Lower leg skin (tissue), 4 donors: Measurements from ENCODE around the gene ASB16. TPM values are rescaled to one million over a fixed set of nuclear protein-coding genes. Genes with fewer than 3 reads are reported as not detected.
"Not testable (repeated sequence)": the region's sequence is repeated elsewhere in the genome, so short reads cannot be mapped to it uniquely, and the experiment has no call there.

Experiments
- DNase-seq, 2 donors: peaks; one replicate each; pipeline ENCODE4 v3.0.0-alpha.2; 2019; ENCODE audit warnings: low spot score in 2 of 2
- H3K4me3 ChIP-seq: fragments of 200-600 bp; sonication (generic); 2 replicates; pipeline ENCODE4 v1.5.1; 2017; ENCODE audit warnings: mild to moderate bottlenecking, low read depth; ENCODE audit not compliant: poor library complexity, severe bottlenecking
- POLR2A ChIP-seq, 2 donors: fragments of 450-650 bp; IDR thresholded peaks; one replicate each; pipeline ENCODE4 v1.6.1; 2016 to 2017; ENCODE audit warnings: antibody characterized with exemption in 2 of 2, mild to moderate bottlenecking in 1 of 2, moderate library complexity in 1 of 2
- WGBS, 2 donors: methylation state at CpG; one replicate each; pipeline ENCODE4 v1.1.5; 2018; 5-methylcytosine and 5-hydroxymethylcytosine counted together
- intact Hi-C: fragments of 100-400 bp; cut with DNase I; formaldehyde crosslinking; loops from one replicate; pipeline ENCODE4 v1.15.0; 2023; ENCODE audit warnings: low total_unique reads
- total RNA-seq, 4 donors: library from RNA; depleted of rRNA; stranded (reverse); fragments of >200 nt; gene quantifications; one replicate each; pipeline ENCODE4 v1.1.0, GENCODE V29; 2016
- TF ChIP-seq, protein P1 (sequence below), 3 donors: fragments of 450-650 bp; IDR thresholded peaks; one replicate each; pipeline ENCODE4 v1.5.1; 2016; ENCODE audit warnings: antibody characterized with exemption in 3 of 3, mild to moderate bottlenecking in 3 of 3, moderate library complexity in 2 of 3

Gene ASB16
- total RNA-seq, 4 donors from 2014 or later = 1.1 TPM; not detected in 3

GRCh38 chr17:44133918-44134476, 36.5 kb upstream of the ASB16 start:
- WGBS, 2 donors = 82 to 88% methylated on average over 4 of the region's 4 CpGs
- TF ChIP-seq, protein P1, sequence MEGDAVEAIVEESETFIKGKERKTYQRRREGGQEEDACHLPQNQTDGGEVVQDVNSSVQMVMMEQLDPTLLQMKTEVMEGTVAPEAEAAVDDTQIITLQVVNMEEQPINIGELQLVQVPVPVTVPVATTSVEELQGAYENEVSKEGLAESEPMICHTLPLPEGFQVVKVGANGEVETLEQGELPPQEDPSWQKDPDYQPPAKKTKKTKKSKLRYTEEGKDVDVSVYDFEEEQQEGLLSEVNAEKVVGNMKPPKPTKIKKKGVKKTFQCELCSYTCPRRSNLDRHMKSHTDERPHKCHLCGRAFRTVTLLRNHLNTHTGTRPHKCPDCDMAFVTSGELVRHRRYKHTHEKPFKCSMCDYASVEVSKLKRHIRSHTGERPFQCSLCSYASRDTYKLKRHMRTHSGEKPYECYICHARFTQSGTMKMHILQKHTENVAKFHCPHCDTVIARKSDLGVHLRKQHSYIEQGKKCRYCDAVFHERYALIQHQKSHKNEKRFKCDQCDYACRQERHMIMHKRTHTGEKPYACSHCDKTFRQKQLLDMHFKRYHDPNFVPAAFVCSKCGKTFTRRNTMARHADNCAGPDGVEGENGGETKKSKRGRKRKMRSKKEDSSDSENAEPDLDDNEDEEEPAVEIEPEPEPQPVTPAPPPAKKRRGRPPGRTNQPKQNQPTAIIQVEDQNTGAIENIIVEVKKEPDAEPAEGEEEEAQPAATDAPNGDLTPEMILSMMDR (IDR thresholded peaks at IDR 0.05) = no peak
- TF ChIP-seq POLR2A (IDR thresholded peaks at IDR 0.05) = no peak
- intact Hi-C loops = no loop called here
- no peak for DNase-seq
- no peak overlapping the region for H3K4me3 ChIP-seq

- H3K4me3 ChIP-seq = no peak overlapping the region
- intact Hi-C loops = no loop called here
- DNase-seq = no peak
- TF ChIP-seq POLR2A (IDR thresholded peaks at IDR 0.05) = no peak
- TF ChIP-seq, protein P1 (IDR thresholded peaks at IDR 0.05) = no peak
- 89 to 94% methylated on average over 9 of the region's 9 CpGs for WGBS, 2 donors
Measured at GRCh38 chr17:44134752-44135568, 35.5 kb upstream of the ASB16 start.

- TF ChIP-seq, protein P1 (IDR thresholded peaks at IDR 0.05) = peak in 1 of 3 donors; percentile 11
- no peak for TF ChIP-seq POLR2A (IDR thresholded peaks at IDR 0.05)
- peak; percentile 89 to 97 for DNase-seq
- H3K4me3 ChIP-seq = no peak overlapping the region
- 3 to 9% methylated on average over 17 to 20 of the region's 20 CpGs for WGBS, 2 donors
- intact Hi-C loops = no loop called here
Measured at GRCh38 chr17:44137891-44138709, 32.4 kb upstream of the ASB16 start.

DNA sequence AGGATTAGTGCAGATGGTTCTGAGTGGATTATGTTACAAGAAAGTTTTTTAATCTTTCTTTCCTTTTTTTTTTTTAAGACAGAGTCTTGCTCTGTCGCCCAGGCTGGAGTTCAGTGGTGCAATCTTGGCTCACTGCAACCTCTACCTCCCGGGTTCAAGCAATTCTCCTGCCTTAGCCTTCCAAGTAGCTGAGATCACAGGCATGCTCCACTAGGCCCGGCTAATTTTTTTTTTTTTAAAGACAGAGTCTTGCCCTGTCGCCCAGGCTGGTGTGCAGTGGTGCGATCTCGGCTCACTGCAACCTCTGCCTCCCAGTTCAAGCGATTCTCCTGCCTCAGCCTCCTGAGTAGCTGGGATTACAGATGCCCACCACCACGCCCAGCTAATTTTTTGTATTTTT, 26.6 kb upstream of the ASB16 start:
- H3K4me3 ChIP-seq, intact Hi-C loops, DNase-seq: not testable (repeated sequence)
- 91 to 92% methylated on average over 8 of the region's 8 CpGs for WGBS, 2 donors

DNA sequence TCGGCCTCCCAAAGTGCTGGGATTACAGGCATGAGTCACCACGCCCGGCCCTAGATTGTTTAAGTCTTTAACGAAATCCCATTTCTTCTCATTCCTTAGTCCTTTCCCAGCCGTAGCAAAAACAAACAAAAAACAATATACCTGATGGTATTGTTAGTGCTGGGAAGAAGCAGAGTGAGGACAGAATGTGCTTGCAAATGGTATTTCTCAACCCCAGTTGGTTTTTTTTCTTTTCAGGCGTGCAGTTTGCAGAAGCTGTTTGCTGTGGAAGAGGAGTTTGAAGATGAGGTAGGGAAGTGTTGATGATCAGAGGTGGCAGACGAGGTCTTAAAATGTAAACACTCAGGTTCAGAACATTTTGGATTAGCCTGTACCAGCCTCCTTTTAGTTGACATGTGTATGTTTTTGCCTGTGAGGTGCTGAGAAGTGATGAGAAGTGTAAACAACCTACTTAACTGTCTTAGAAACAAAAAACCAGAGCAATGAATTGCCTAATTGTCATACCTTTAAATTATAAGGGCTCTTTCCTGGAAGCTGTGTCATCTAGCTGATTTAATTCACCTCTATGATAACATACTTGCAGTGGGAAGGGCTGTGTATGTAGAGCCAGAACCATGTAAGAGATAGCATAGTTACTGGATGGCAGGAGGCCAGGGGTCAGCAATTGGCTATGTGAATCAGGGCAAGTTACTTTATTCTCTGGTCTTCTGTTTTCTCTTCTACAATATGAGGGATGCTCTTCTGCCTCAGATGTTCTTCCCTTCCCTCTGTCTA, 25.4 kb upstream of the ASB16 start:
- TF ChIP-seq, protein P1 (IDR thresholded peaks at IDR 0.05) = no peak
- no peak for TF ChIP-seq POLR2A (IDR thresholded peaks at IDR 0.05)
- no peak for DNase-seq
- intact Hi-C loops = no loop called here
- H3K4me3 ChIP-seq = no peak overlapping the region
- WGBS, 2 donors = 91 to 92% methylated on average over 7 of the region's 7 CpGs
